K562 (cell line): ENCODE measurements around the gene KRT76. TPM values are rescaled to one million over a fixed set of nuclear protein-coding genes. Genes with fewer than 3 reads are reported as not detected.

Experiments used
- BCL6 ChIP-seq: fragments of 250-450 bp; sonication (Bioruptor Pico); IDR thresholded peaks from 2 replicates; pipeline ENCODE4 v1.4.0; 2020
- CCNT2 ChIP-seq: IDR thresholded peaks from 2 replicates; pipeline ENCODE4 v1.6.1; 2011; ENCODE audit warnings: borderline replicate concordance, low read depth, mild to moderate bottlenecking, moderate library complexity, mixed read lengths, low read length; ENCODE audit not compliant: insufficient read length; ENCODE audit errors: extremely low read depth
- CTBP1 ChIP-seq: fragments of 450-650 bp; IDR thresholded peaks from 2 replicates; pipeline ENCODE4 v1.6.1; 2016; ENCODE audit warnings: borderline replicate concordance
- HMGN3 ChIP-seq: IDR thresholded peaks from 2 replicates; pipeline ENCODE4 v1.6.1; 2011; ENCODE audit warnings: borderline replicate concordance, low read depth, mild to moderate bottlenecking, mixed read lengths, low read length; ENCODE audit not compliant: insufficient read length; ENCODE audit errors: extremely low read depth
- MCM7 ChIP-seq, 2 experiments: fragments of 450-650 bp; IDR thresholded peaks; 2 replicates each; pipeline ENCODE4 v1.6.1; 2016 to 2018
- MYC ChIP-seq, 2 experiments: fragments of 250-450 bp in 1 of 2; sonication (Bioruptor Pico) in 1 of 2; IDR thresholded peaks; 2 replicates each; pipeline versions ENCODE4 v1.5.1 to v1.6.1; 2012 to 2021; ENCODE audit warnings: low read depth in 2 of 2, borderline replicate concordance in 1 of 2, improper control_type of control experiment in 1 of 2, low read length in 1 of 2, mild to moderate bottlenecking in 1 of 2, moderate library complexity in 1 of 2
- POLR2G ChIP-seq: fragments of 200-400 bp; formaldehyde crosslinking; IDR thresholded peaks from 2 replicates; pipeline ENCODE4 v1.6.1; 2017; ENCODE audit warnings: low read depth, mild to moderate bottlenecking, antibody characterized with exemption, low read length, moderate library complexity
- RNF2 ChIP-seq: sonication (generic); IDR thresholded peaks from 2 replicates; pipeline ENCODE4 v1.6.1; 2016
- SMAD4 ChIP-seq: fragments of 250-450 bp; sonication (Bioruptor Pico); conservative IDR thresholded peaks from 2 replicates; pipeline ENCODE4 v1.8.0; 2021; ENCODE audit warnings: inconsistent platforms, mild to moderate bottlenecking, moderate library complexity
- TEAD4 ChIP-seq, 2 experiments: sonication (generic) in 1 of 2; formaldehyde crosslinking in 1 of 2; IDR thresholded peaks; 2 replicates each; pipeline versions ENCODE4 v1.6.1 to v1.8.0; 2012 to 2022; ENCODE audit warnings: borderline replicate concordance in 1 of 2, inconsistent platforms in 1 of 2, low read length in 1 of 2, mild to moderate bottlenecking in 1 of 2, missing genetic modification reagents in 1 of 2
- ZNF212 ChIP-seq: fragments of 450-650 bp; formaldehyde crosslinking; IDR thresholded peaks from 2 replicates; pipeline ENCODE4 v1.4.0; 2020; ENCODE audit warnings: mild to moderate bottlenecking
- polyA plus RNA-seq, 8 experiments: library from polyadenylated mRNA; depleted of rRNA in 4 of 8; stranded (reverse) in 5 of 8; unstranded in 3 of 8; fragments of >200 nt; fragmentation: Nextera tagmentation in 2 of 8; fragmentation: Illumina TruSeq in 1 of 8; extraction: Ambion mirVana in 2 of 8; extraction: Trizol in 1 of 8; gene quantifications; 2 replicates each; pipeline versions ENCODE4 v1.2.1 to v1.2.3, GENCODE V29; 2011 to 2014; ENCODE audit warnings: inconsistent platforms in 1 of 8, missing spikeins in 1 of 8
- total RNA-seq, 7 experiments: library from RNA; depleted of rRNA in 6 of 7; stranded (reverse); fragments of >200 nt in 6 of 7; fragmentation: Illumina TruSeq in 2 of 7; extraction: Trizol in 2 of 7; gene quantifications; 2 replicates each; pipeline versions ENCODE4 v1.2.1 to v1.2.3, GENCODE V29; 2011 to 2021; ENCODE audit warnings: low replicate concordance in 1 of 7
- TF ChIP-seq, protein P1 (sequence below): fragments of 450-650 bp; IDR thresholded peaks from 2 replicates; pipeline ENCODE4 v1.6.1; 2016; ENCODE audit warnings: low read depth, mild to moderate bottlenecking, moderate library complexity
- TF ChIP-seq, protein P2 (sequence below): fragments of 450-650 bp; IDR thresholded peaks from 2 replicates; pipeline ENCODE4 v1.6.1; 2016; ENCODE audit warnings: antibody characterized with exemption
- TF ChIP-seq, protein P3 (sequence below), 2 experiments: IDR thresholded peaks; 2 replicates each; pipeline ENCODE4 v1.6.1; 2012; ENCODE audit warnings: improper control_type of control experiment in 2 of 2, low read depth in 2 of 2, low read length in 2 of 2, borderline replicate concordance in 1 of 2
- TF ChIP-seq, protein P4 (sequence below): sonication (generic); formaldehyde crosslinking; IDR thresholded peaks from 2 replicates; pipeline ENCODE4 v1.8.0; 2022; ENCODE audit warnings: missing genetic modification reagents, mild to moderate bottlenecking, moderate library complexity, borderline replicate concordance
- TF ChIP-seq, protein P5 (sequence below): fragments of 250-450 bp; sonication (Bioruptor Pico); IDR thresholded peaks from 2 replicates; pipeline ENCODE4 v1.4.0; 2020; ENCODE audit warnings: mild to moderate bottlenecking, moderate library complexity, borderline replicate concordance

The KRT76 gene
- total and polyA plus RNA-seq, 9 of the 15 experiments (the other 6 are each of a cell fraction or from before 2014, with no cell fraction given), result not detected

DNA sequence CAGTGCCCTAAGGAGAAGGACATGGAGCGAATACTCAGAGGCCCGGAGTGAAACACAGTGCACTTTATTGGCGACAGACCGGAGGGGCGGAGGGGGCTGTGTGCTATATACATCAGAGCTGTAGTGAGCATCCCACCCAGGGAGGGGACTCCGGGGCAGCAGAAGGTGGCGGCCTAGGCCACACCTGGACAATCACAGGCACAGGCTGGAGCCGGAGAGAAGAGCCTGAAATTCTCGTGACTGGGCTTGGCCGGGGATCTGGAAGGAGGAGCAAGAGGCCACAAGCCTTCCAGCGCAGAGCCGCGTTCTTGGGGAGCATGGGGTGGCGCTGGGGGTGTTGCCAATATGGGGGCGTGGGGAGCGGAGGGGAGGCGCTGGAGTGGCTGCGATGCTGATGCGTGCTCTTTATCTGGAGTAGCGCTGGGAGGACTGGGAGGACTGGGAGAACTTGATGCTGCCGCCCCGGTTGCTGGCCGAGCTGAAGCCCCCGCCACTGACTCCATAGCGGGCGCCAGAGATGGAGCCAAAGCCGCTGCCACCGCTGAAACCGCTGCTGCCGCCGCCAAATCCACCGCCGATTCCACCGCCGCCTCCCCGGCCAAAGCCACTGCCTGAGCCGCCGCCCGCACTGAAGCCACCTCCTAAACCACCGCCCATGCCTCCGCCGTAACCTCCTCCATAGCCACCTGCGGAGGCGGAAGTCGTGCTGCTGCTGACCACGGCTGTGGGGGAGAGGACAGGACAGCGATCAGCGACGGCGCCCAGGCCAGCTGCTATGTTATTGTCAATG is 12.7 kb upstream of the KRT76 start (continued):
- TF ChIP-seq POLR2G (peak; percentile 72), CCNT2 (peak; percentile 64), CTBP1 (peak; percentile 84; the same call in 1 of the 2 replicates), HMGN3 (peak; percentile 81), MYC (IDR thresholded peaks at IDR 0.05; ENCODE audit: low read depth, low read length) (peak; percentile 36; the same call in 1 of the 2 replicates), MYC (CRISPR knock-in tag; IDR thresholded peaks at IDR 0.05; ENCODE audit: borderline replicate concordance, low read depth) (no peak), BCL6 (CRISPR knock-in tag) (no peak), TEAD4 (IDR thresholded peaks at IDR 0.05; ENCODE audit: low read length) (peak; percentile 38; the same call in 1 of the 2 replicates), TEAD4 (CRISPR knock-in tag; IDR thresholded peaks at IDR 0.05; ENCODE audit: borderline replicate concordance) (no peak), RNF2 (peak; percentile 60; the same call in 1 of the 2 replicates), SMAD4 (peak; percentile 59; the same call in 1 of the 2 replicates), ZNF212 (no peak), MCM7 (IDR thresholded peaks at IDR 0.05) (no peak)
- TF ChIP-seq, protein P1, sequence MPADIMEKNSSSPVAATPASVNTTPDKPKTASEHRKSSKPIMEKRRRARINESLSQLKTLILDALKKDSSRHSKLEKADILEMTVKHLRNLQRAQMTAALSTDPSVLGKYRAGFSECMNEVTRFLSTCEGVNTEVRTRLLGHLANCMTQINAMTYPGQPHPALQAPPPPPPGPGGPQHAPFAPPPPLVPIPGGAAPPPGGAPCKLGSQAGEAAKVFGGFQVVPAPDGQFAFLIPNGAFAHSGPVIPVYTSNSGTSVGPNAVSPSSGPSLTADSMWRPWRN, result peak; percentile 86
- TF ChIP-seq, protein P2, sequence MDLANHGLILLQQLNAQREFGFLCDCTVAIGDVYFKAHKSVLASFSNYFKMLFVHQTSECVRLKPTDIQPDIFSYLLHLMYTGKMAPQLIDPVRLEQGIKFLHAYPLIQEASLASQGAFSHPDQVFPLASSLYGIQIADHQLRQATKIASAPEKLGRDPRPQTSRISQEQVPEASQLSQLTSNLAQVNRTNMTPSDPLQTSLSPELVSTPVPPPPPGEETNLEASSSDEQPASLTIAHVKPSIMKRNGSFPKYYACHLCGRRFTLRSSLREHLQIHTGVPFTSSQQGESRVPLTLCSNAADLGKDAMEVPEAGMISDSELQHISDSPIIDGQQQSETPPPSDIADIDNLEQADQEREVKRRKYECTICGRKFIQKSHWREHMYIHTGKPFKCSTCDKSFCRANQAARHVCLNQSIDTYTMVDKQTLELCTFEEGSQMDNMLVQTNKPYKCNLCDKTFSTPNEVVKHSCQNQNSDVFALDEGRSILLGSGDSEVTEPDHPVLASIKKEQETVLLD, result no peak
- TF ChIP-seq, protein P3, sequence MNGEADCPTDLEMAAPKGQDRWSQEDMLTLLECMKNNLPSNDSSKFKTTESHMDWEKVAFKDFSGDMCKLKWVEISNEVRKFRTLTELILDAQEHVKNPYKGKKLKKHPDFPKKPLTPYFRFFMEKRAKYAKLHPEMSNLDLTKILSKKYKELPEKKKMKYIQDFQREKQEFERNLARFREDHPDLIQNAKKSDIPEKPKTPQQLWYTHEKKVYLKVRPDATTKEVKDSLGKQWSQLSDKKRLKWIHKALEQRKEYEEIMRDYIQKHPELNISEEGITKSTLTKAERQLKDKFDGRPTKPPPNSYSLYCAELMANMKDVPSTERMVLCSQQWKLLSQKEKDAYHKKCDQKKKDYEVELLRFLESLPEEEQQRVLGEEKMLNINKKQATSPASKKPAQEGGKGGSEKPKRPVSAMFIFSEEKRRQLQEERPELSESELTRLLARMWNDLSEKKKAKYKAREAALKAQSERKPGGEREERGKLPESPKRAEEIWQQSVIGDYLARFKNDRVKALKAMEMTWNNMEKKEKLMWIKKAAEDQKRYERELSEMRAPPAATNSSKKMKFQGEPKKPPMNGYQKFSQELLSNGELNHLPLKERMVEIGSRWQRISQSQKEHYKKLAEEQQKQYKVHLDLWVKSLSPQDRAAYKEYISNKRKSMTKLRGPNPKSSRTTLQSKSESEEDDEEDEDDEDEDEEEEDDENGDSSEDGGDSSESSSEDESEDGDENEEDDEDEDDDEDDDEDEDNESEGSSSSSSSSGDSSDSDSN (IDR thresholded peaks at IDR 0.05; ENCODE audit: borderline replicate concordance in 1 of 2, low read depth in 2 of 2, low read length in 2 of 2), result peak; percentile 89 to 97; a peak in 3 of 4 replicates
- TF ChIP-seq, protein P4, sequence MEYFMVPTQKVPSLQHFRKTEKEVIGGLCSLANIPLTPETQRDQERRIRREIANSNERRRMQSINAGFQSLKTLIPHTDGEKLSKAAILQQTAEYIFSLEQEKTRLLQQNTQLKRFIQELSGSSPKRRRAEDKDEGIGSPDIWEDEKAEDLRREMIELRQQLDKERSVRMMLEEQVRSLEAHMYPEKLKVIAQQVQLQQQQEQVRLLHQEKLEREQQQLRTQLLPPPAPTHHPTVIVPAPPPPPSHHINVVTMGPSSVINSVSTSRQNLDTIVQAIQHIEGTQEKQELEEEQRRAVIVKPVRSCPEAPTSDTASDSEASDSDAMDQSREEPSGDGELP (CRISPR knock-in tag), result peak; percentile 91
- TF ChIP-seq, protein P5, sequence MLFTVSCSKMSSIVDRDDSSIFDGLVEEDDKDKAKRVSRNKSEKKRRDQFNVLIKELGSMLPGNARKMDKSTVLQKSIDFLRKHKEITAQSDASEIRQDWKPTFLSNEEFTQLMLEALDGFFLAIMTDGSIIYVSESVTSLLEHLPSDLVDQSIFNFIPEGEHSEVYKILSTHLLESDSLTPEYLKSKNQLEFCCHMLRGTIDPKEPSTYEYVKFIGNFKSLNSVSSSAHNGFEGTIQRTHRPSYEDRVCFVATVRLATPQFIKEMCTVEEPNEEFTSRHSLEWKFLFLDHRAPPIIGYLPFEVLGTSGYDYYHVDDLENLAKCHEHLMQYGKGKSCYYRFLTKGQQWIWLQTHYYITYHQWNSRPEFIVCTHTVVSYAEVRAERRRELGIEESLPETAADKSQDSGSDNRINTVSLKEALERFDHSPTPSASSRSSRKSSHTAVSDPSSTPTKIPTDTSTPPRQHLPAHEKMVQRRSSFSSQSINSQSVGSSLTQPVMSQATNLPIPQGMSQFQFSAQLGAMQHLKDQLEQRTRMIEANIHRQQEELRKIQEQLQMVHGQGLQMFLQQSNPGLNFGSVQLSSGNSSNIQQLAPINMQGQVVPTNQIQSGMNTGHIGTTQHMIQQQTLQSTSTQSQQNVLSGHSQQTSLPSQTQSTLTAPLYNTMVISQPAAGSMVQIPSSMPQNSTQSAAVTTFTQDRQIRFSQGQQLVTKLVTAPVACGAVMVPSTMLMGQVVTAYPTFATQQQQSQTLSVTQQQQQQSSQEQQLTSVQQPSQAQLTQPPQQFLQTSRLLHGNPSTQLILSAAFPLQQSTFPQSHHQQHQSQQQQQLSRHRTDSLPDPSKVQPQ (CRISPR knock-in tag), result no peak
